ENCODE results near the gene SGIP1. TPM values are rescaled to one million over a fixed set of nuclear protein-coding genes. Genes with fewer than 3 reads are reported as not detected.

SGIP1 gene
- total RNA-seq, 1 donor from 2014 or later: 31.8 TPM

DNA sequence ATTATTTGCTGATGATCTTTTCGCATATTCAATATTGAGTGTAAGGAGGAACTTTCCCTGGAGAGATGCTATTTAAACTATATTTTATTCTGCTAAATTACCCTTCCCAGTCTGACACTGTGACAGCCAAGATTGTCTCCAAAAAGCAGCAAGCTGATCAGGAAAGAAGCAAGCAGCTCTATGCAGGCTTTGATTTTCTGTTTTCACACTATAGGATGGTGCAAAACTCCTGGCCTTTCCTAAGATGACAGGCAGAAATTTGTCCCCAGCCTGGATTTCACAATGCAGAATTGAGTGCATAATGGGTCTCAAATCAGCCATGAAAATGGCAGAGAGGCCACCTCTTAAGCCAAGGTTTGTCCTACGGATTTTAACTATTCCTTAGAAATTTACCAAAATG, 1.1 kb downstream of the SGIP1 start:
- Mint-ChIP-seq H3K27me3 (ENCODE audit: low read depth) (no peaks in the 10 kb centered on the region), H3K36me3 (ENCODE audit: low read depth) (peaks cover 2% of the 10 kb centered on the region), H3K4me3 (ENCODE audit: unreplicated experiment) (peak overlapping the region; percentile 81), H3K9me3 (ENCODE audit: low read depth) (no peaks in the 10 kb centered on the region), H3K4me1 (ENCODE audit: low read depth) (peaks cover 76% of the 10 kb centered on the region), H3K27ac (ENCODE audit: unreplicated experiment) (peak overlapping the region; percentile 96)
- DNase-seq (ENCODE audit: low spot score): no peak
- TF ChIP-seq, protein P1, sequence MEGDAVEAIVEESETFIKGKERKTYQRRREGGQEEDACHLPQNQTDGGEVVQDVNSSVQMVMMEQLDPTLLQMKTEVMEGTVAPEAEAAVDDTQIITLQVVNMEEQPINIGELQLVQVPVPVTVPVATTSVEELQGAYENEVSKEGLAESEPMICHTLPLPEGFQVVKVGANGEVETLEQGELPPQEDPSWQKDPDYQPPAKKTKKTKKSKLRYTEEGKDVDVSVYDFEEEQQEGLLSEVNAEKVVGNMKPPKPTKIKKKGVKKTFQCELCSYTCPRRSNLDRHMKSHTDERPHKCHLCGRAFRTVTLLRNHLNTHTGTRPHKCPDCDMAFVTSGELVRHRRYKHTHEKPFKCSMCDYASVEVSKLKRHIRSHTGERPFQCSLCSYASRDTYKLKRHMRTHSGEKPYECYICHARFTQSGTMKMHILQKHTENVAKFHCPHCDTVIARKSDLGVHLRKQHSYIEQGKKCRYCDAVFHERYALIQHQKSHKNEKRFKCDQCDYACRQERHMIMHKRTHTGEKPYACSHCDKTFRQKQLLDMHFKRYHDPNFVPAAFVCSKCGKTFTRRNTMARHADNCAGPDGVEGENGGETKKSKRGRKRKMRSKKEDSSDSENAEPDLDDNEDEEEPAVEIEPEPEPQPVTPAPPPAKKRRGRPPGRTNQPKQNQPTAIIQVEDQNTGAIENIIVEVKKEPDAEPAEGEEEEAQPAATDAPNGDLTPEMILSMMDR (IDR thresholded peaks at IDR 0.05): no peak

GRCh38 chr1:66535853-66536252, 1.9 kb downstream of the SGIP1 start:
- peak overlapping the region; percentile 81 for H3K4me3 Mint-ChIP-seq (ENCODE audit: unreplicated experiment)
- TF ChIP-seq, protein P1 (IDR thresholded peaks at IDR 0.05): no peak
- no peak for DNase-seq (ENCODE audit: low spot score)
- H3K9me3 Mint-ChIP-seq (ENCODE audit: low read depth): no peaks in the 10 kb centered on the region
- no peak overlapping the region for H3K27ac Mint-ChIP-seq (ENCODE audit: unreplicated experiment)
- peaks cover 84% of the 10 kb centered on the region for H3K4me1 Mint-ChIP-seq (ENCODE audit: low read depth)
- H3K36me3 Mint-ChIP-seq (ENCODE audit: low read depth): peaks cover 2% of the 10 kb centered on the region
- no peaks in the 10 kb centered on the region for H3K27me3 Mint-ChIP-seq (ENCODE audit: low read depth)

GRCh38 chr1:66537718-66538117, 3.8 kb downstream of the SGIP1 start:
- Mint-ChIP-seq H3K9me3 (ENCODE audit: low read depth) (no peaks in the 10 kb centered on the region), H3K4me3 (ENCODE audit: unreplicated experiment) (no peak overlapping the region), H3K4me1 (ENCODE audit: low read depth) (peaks cover 87% of the 10 kb centered on the region)

DNA sequence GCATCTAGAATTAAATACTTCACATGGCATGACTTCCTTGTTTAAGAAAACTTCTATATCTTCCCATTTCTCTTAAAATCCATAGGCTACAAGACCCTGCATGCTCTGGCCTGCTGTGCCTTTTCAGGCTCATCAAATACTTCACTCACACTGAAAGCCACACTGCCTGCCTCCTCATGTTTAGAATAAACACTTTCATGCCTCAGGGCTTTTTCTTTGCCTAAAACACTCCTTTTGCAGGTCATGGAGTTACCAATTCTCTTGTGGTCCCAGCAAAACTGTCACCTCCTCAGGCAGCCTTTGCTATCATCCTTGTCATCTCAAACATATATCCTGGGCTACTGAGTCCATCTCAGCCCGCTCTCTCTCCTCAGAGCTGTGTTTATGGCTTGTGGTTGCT, 5.5 kb downstream of the SGIP1 start:
- Mint-ChIP-seq H3K4me3 (ENCODE audit: unreplicated experiment) (peak overlapping the region; percentile 7), H3K36me3 (ENCODE audit: low read depth) (peaks cover 2% of the 10 kb centered on the region), H3K27me3 (ENCODE audit: low read depth) (no peaks in the 10 kb centered on the region), H3K9me3 (ENCODE audit: low read depth) (no peaks in the 10 kb centered on the region), H3K4me1 (ENCODE audit: low read depth) (peaks cover 91% of the 10 kb centered on the region), H3K27ac (ENCODE audit: unreplicated experiment) (peak overlapping the region; percentile 45)
- TF ChIP-seq, protein P1 (IDR thresholded peaks at IDR 0.05): no peak
- DNase-seq (ENCODE audit: low spot score): no peak

More at GRCh38 chr1:66537718-66538117, 3.8 kb downstream of the SGIP1 start:
- peak overlapping the region; percentile 38 for H3K27ac Mint-ChIP-seq (ENCODE audit: unreplicated experiment)
- no peaks in the 10 kb centered on the region for H3K27me3 Mint-ChIP-seq (ENCODE audit: low read depth)
- H3K36me3 Mint-ChIP-seq (ENCODE audit: low read depth): peaks cover 2% of the 10 kb centered on the region
- TF ChIP-seq, protein P1 (IDR thresholded peaks at IDR 0.05): no peak
- DNase-seq (ENCODE audit: low spot score): no peak

DNA sequence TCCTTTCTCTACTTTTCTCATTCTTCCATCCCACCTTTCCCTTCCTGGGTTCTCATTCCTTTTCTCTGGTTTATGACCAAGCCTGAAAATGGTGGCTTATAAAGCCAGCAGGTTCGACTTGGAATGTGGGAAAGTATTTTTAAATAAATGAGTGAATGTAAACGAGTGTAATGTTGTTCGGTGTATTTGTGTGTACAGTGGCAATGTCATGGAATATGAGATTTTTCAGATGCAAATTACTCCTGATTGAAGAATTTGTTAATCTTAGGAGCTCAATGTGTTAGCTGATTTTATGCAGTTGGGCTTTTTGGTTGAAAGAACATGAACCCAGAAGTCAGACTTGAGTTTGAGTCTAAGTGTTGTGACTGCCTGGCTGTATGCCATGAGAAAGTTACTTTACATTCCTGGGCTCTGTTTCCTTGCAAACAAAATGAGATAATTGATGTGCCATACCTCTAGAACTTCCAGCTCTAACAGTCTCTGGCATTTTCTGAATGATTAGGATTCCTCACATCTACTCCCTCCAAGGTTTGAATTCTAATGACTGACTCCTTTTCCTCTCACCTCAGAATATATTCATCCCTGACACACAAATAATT, 6.6 kb downstream of the SGIP1 start:
- H3K9me3 Mint-ChIP-seq (ENCODE audit: low read depth): no peaks in the 10 kb centered on the region
- no peaks in the 10 kb centered on the region for H3K27me3 Mint-ChIP-seq (ENCODE audit: low read depth)
- peak overlapping the region; percentile 76 for H3K27ac Mint-ChIP-seq (ENCODE audit: unreplicated experiment)
- TF ChIP-seq, protein P1 (IDR thresholded peaks at IDR 0.05): no peak
- DNase-seq (ENCODE audit: low spot score): no peak
- no peak overlapping the region for H3K4me3 Mint-ChIP-seq (ENCODE audit: unreplicated experiment)
- peaks cover 91% of the 10 kb centered on the region for H3K4me1 Mint-ChIP-seq (ENCODE audit: low read depth)
- peaks cover 2% of the 10 kb centered on the region for H3K36me3 Mint-ChIP-seq (ENCODE audit: low read depth)
